Measurements from ENCODE around the gene MST1R. TPM values are rescaled to one million over a fixed set of nuclear protein-coding genes. Genes with fewer than 3 reads are reported as not detected.
A peak's percentile ranks its signal among the peaks of the same experiment; 100 is the strongest.

MST1R gene
- total and polyA plus RNA-seq, 9 of the 15 experiments (the other 6 are each of a cell fraction or from before 2014, with no cell fraction given), result 1.3 to 10.0 (median 3.8) TPM

DNA sequence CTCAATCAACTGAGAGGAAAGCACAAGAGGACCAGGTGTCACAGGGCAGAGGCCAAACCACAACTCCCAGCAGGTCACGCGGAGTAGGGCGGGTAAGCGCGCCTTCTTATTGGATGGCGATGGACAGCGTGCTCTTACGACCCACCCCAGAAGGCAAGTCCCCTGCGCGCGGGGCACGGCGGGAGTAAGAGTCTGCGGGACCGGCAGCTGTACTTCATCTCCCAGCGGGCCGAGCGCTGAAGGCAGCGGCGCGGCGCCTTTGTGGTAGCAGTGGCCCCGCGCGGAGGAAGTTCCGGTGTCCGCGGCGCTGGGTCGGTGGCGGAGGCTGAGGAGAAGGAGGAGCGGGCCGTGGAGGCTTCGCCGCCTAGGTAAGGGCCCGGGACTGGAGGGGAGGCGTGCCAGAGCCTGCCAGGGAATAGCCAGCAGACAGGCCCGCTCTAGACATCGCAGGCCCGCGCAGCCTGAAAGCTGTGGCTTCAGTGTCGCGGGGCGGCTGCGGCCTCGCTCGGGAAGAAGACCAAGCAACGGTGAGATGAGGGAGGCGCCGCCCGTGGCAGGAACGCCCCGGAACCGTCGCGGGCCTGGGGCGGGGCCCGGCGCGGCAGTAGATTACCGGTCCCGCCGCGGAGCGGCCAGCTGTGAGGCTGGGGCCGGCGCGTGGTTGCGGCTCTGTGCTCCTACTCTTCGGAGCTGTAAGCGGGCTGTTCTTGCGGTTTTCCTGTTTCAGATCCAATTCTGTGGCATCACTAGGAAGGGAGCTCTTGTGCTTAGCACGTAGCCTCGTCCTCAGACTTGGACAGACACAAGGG lies 36.4 kb upstream of the MST1R start, which contains the start of gene RBM6 (continued):
- TF ChIP-seq CBX2 (IDR thresholded peaks at IDR 0.05; ENCODE audit: insufficient read depth, low read length, poor library complexity, severe bottlenecking) (no peak), ZSCAN29 (IDR thresholded peaks at IDR 0.05) (no peak), TEAD1 (CRISPR knock-in tag; IDR thresholded peaks at IDR 0.05) (peak in 1 of 2 experiments; percentile 12; a peak in 1 of 4 replicates), ZFX (CRISPR knock-in tag; IDR thresholded peaks at IDR 0.05) (peak; percentile 99), NELFE (IDR thresholded peaks at IDR 0.05; ENCODE audit: insufficient read depth, insufficient read length) (no peak), BDP1 (IDR thresholded peaks at IDR 0.05; ENCODE audit: insufficient read depth, insufficient read length) (no peak), NCOR1 (IDR thresholded peaks at IDR 0.05) (no peak), ERF (CRISPR knock-in tag; IDR thresholded peaks at IDR 0.05) (peak; percentile 59; the same call in 1 of the 2 replicates), MEF2D (tag; conservative IDR thresholded peaks at IDR 0.05; ENCODE audit: low read depth) (no peak), ZNF384 (IDR thresholded peaks at IDR 0.05; ENCODE audit: low read depth, low read length) (no peak), E2F3 (CRISPR knock-in tag; IDR thresholded peaks at IDR 0.05) (0 out of 2 replicates have a peak, but pooled peaks have one; percentile 46), HMG20A (CRISPR knock-in tag; conservative IDR thresholded peaks at IDR 0.05) (no peak), KDM5B (IDR thresholded peaks at IDR 0.05; ENCODE audit: insufficient replicate concordance, low read depth, low read length) (peak; percentile 72), ZBTB7A (IDR thresholded peaks at IDR 0.05; ENCODE audit: borderline replicate concordance, control insufficient read depth, low read depth, low read length) (no peak)
- TF ChIP-seq, protein P1, sequence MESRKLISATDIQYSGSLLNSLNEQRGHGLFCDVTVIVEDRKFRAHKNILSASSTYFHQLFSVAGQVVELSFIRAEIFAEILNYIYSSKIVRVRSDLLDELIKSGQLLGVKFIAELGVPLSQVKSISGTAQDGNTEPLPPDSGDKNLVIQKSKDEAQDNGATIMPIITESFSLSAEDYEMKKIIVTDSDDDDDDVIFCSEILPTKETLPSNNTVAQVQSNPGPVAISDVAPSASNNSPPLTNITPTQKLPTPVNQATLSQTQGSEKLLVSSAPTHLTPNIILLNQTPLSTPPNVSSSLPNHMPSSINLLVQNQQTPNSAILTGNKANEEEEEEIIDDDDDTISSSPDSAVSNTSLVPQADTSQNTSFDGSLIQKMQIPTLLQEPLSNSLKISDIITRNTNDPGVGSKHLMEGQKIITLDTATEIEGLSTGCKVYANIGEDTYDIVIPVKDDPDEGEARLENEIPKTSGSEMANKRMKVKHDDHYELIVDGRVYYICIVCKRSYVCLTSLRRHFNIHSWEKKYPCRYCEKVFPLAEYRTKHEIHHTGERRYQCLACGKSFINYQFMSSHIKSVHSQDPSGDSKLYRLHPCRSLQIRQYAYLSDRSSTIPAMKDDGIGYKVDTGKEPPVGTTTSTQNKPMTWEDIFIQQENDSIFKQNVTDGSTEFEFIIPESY (CRISPR knock-in tag; IDR thresholded peaks at IDR 0.05), result peak; percentile 85
- TF ChIP-seq, protein P2, sequence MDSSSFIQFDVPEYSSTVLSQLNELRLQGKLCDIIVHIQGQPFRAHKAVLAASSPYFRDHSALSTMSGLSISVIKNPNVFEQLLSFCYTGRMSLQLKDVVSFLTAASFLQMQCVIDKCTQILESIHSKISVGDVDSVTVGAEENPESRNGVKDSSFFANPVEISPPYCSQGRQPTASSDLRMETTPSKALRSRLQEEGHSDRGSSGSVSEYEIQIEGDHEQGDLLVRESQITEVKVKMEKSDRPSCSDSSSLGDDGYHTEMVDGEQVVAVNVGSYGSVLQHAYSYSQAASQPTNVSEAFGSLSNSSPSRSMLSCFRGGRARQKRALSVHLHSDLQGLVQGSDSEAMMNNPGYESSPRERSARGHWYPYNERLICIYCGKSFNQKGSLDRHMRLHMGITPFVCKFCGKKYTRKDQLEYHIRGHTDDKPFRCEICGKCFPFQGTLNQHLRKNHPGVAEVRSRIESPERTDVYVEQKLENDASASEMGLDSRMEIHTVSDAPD (CRISPR knock-in tag; IDR thresholded peaks at IDR 0.05), result no peak
- TF ChIP-seq, protein P3, sequence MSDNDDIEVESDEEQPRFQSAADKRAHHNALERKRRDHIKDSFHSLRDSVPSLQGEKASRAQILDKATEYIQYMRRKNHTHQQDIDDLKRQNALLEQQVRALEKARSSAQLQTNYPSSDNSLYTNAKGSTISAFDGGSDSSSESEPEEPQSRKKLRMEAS (CRISPR knock-in tag; IDR thresholded peaks at IDR 0.05), result peak; percentile 87
- TF ChIP-seq, protein P4, sequence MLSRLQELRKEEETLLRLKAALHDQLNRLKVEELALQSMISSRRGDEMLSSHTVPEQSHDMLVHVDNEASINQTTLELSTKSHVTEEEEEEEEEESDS (CRISPR knock-in tag; IDR thresholded peaks at IDR 0.05), result no peak
- TF ChIP-seq, protein P5, sequence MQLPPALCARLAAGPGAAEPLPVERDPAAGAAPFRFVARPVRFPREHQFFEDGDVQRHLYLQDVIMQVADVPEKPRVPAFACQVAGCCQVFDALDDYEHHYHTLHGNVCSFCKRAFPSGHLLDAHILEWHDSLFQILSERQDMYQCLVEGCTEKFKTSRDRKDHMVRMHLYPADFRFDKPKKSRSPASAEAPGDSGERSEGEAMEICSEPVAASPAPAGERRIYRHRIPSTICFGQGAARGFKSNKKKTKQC (CRISPR knock-in tag; IDR thresholded peaks at IDR 0.05), result peak; percentile 40; the same call in 1 of the 2 replicates
- TF ChIP-seq, protein P6, sequence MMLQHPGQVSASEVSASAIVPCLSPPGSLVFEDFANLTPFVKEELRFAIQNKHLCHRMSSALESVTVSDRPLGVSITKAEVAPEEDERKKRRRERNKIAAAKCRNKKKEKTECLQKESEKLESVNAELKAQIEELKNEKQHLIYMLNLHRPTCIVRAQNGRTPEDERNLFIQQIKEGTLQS (IDR thresholded peaks at IDR 0.05), result no peak
- TF ChIP-seq, protein P6 (CRISPR knock-in tag; conservative IDR thresholded peaks at IDR 0.05), result no peak
